GM21528 (cell line): ENCODE measurements around the gene ACO1.

Experiments used
- ATAC-seq: cut with Tn5 transposase; IDR thresholded peaks from one replicate; pipeline ENCODE4 v1.9.1; 2021; ENCODE audit warnings: mild to moderate bottlenecking, moderate library complexity; ENCODE audit not compliant: unreplicated experiment, low FRiP score

The ACO1 gene

GRCh38 chr9:32413424-32413823 lies 29.0 kb downstream of the ACO1 start:
- ATAC-seq: no peak

GRCh38 chr9:32414856-32415255 lies 30.4 kb downstream of the ACO1 start:
- ATAC-seq: no peak

- no peak for ATAC-seq
These were observed 35.5 kb downstream of the ACO1 start for GRCh38 chr9:32419921-32420320.

GRCh38 chr9:32422237-32422806 lies 37.9 kb downstream of the ACO1 start:
- ATAC-seq: no peak

GRCh38 chr9:32423371-32423770 lies 38.9 kb downstream of the ACO1 start:
- no peak for ATAC-seq

GRCh38 chr9:32424616-32425015 lies 40.2 kb downstream of the ACO1 start:
- no peak for ATAC-seq

GRCh38 chr9:32426278-32426939 lies 42.0 kb downstream of the ACO1 start:
- ATAC-seq: no peak

- ATAC-seq: no peak
These were observed 42.8 kb downstream of the ACO1 start for GRCh38 chr9:32427111-32427873.

GRCh38 chr9:32430720-32431119 lies 46.3 kb downstream of the ACO1 start:
- ATAC-seq: no peak

GRCh38 chr9:32431196-32431595 lies 46.8 kb downstream of the ACO1 start:
- no peak for ATAC-seq

GRCh38 chr9:32431940-32432555 lies 47.6 kb downstream of the ACO1 start:
- no peak for ATAC-seq

- no peak for ATAC-seq
These were observed 50.4 kb downstream of the ACO1 start for GRCh38 chr9:32434892-32435291.

GRCh38 chr9:32441678-32442077 lies 57.2 kb downstream of the ACO1 start:
- ATAC-seq: no peak

- ATAC-seq: no peak
These were observed 58.0 kb downstream of the ACO1 start for GRCh38 chr9:32442433-32442832.

GRCh38 chr9:32449969-32450368 lies 65.5 kb downstream of the ACO1 start:
- ATAC-seq: no peak

- no peak for ATAC-seq
These were observed 69.8 kb downstream of the ACO1 start for GRCh38 chr9:32454280-32454679.

GRCh38 chr9:32455738-32456137 lies 71.3 kb downstream of the ACO1 start:
- no peak for ATAC-seq

- no peak for ATAC-seq
These were observed 72.1 kb downstream of the ACO1 start for GRCh38 chr9:32456564-32456963.

GRCh38 chr9:32463500-32464293 lies 79.3 kb downstream of the ACO1 start:
- ATAC-seq: no peak

GRCh38 chr9:32468740-32469139 lies 84.3 kb downstream of the ACO1 start:
- no peak for ATAC-seq

- ATAC-seq: no peak
These were observed 87.9 kb downstream of the ACO1 start for GRCh38 chr9:32472344-32472743.
